Cerebellar cortex (tissue), 1 donor: ENCODE data around the gene PNRC2.
A peak's percentile ranks its signal among the peaks of the same experiment; 100 is the strongest.

Source experiments
- DNase-seq: peaks from one replicate; pipeline ENCODE4 v3.0.0-alpha.2; 2015; ENCODE audit warnings: low spot score

Gene PNRC2, protein sequence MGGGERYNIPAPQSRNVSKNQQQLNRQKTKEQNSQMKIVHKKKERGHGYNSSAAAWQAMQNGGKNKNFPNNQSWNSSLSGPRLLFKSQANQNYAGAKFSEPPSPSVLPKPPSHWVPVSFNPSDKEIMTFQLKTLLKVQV

DNA sequence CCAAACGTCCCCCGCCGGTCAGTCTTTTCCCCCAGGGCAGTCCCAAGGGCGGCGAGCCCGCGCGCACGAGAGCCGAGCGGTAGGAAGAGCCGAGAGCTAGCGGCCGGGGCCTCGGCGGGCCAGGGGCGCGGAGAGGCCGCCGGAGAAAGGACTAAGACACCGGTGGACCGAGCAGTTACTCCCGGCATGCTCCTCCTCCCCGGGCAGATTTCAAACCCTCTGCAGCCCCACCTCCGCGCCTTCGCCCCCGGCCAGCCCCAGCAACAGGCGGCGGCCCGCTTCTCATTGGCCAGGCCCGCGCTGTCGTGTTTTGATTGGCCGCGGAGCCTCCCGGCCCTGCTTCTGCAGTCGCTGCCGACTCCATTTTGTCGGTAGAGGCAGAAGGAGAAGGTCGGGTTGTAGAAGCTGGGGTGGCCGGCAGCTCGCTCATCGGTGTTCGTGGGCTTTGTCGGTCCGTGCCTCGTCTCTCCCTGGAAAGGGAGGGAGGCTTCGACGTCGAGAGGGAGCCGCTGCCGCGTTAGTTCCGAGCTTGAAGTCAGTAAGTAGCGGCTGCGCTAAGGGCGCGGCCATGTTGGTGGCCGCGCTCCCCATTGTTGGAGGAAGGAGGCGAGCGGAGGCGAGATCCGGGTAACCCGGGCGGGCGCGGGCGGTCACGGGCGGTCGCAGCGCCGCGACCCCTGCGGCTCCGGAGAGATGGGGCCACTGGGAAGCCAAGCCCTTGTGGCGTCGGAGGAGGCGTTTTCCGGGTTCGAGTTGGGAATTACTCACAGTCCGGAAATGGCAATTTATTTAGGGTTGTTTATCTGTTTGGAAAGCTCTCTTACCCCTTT lies at the start of gene PNRC2:
PNRC2 (plus strand) TSS at position 368 of the 830 bp plus-strand sequence. CDS start 1,630 bp downstream, outside the sequence.
- peak; percentile 96 for DNase-seq

DNA sequence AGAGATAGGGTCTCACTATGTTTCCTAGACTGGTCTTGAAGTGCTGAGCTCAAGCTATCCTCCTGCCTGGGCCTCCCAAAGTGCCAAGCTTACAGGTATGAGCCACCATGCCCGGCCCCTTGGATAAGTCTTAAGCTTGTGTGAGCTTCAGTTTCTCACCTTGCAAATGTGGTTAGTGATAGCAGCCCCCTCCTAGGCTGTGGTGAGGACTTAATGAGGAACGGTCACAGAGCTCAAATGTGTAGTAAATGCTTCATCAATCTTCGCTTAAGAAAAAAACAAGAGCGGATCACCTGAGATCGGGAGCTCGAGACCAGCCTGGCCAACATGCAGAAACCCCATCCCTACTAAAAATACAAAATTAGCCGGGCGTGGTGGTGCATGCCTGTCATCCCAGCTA lies 49.5 kb upstream of the PNRC2 start:
- no peak for DNase-seq

DNA sequence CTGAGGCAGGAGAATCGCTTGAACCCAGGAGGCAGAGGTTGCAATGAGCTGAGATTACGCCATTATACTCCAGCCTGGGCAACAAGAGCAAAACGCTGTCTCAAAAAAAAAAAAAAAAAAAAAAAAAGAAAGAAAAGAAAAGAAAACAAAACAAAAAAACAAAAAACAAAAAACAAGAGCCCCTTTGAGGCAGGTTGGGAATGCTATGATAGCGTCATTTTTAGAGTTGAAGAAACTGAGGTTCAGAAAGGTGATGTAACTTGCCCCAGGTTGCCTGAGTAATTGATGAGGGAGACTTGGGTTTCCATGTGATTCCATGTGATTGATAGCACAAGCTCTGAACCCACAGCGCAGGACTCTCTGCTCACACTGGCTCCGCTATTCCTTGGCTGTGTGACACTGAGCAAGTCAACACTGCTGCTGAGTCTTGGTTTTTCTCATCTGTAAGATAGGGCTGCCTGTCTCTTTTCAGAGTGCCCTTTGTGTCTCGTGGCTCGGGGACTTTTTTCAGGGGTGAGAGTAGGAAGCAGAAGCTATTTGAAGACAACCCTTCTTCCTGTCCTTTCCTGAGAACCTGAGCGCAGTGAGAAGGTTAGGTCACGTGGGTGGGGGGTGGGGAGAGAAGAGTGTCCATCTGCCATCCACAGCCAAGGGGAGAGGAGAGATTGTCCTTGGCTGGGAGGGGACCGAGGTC lies 48.9 kb upstream of the PNRC2 start:
- DNase-seq: no peak

DNA sequence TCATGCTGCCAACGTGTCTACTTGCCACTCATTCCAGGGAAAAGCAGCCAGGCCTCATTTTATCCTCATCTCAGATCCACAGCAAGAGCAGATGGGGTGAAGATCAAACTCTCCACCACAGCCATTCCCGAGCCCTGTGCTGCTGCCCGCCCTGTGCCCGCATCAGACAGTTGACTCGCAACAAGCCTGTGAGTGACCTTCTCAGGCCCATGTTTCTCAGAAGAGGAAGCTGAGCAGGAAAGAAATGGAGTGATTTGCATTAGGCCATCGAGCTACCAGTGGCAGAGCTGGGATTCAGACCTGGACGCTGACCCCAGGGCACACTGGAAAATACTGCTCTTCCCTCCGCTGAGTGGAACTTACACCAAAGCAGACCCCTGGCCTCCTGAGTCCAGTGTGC lies 47.7 kb upstream of the PNRC2 start:
- DNase-seq: no peak

DNA sequence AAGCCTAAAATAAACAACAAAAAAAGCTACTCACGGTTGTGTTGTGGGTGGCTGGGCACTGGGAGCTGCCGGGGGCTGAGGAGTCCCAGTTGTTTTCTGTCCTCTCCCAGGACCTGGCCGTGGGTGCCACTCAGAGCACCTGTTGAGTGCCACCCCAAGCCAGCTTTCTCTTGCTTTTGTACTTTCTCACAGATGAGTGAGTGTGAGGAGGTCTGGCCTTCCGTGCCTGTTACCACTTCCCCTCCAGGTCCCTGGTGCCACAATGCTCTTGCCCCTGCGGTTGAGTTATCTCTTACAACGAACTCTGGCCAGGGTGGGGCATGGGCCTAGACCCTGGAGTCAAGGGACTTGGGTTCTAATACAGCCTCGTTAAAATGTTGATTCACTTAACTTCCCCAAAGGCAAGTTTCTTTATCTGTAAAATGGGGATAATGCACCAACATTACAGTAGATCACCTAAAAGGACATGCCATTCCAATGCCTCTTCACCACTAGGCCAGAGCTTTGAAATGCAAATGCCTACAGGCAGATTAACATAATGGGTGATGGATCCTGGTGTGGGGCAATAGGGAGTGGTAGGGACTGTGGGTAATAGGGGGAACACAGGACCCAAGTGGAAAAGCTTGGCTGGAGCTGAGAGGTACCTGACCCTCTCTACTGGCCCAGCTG lies 46.3 kb upstream of the PNRC2 start, which contains the start of gene CNR2:
CNR2 (minus strand) TSS at position 151 of the 669 bp plus-strand sequence. CDS start 37,745 bp downstream, outside the sequence.
- no peak for DNase-seq

DNA sequence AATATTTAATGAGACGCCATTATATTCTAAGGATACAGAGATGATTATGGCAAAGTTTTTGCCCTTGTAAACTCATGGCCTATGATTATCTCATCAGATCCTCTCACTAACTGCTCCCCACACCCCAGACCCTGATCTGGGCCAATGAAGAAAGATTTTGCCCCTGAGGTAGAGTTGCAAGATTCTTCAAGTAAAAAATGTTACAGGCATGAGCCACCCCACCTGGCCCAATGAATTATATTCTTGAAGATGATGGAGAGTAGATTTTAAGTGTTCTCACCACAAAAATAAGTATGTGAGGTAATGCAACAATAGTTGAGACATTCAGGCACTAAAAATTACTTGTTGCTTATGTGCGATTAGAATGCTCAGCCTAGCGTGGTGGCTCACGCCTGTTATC lies 44.7 kb upstream of the PNRC2 start:
- DNase-seq: no peak

DNA sequence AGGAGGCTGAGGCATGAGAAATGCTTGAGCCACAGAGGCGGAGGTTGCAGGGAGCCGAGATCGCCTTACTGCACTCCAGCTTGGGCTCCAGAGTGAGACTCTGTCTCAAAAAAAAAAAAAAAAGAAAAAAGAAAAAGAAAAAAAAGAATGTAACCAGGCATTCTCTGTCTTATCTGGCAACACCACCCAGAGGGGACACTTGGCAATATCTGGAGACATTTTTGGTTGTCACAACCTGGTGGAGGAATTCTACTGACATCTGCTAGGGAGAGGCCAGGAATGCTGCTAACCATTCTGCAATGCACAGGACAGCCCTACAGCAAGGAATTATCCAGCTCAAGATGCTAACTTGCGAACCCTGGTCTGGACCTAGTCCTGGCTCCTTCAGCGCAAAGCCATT lies 44.2 kb upstream of the PNRC2 start:
- no peak for DNase-seq

DNA sequence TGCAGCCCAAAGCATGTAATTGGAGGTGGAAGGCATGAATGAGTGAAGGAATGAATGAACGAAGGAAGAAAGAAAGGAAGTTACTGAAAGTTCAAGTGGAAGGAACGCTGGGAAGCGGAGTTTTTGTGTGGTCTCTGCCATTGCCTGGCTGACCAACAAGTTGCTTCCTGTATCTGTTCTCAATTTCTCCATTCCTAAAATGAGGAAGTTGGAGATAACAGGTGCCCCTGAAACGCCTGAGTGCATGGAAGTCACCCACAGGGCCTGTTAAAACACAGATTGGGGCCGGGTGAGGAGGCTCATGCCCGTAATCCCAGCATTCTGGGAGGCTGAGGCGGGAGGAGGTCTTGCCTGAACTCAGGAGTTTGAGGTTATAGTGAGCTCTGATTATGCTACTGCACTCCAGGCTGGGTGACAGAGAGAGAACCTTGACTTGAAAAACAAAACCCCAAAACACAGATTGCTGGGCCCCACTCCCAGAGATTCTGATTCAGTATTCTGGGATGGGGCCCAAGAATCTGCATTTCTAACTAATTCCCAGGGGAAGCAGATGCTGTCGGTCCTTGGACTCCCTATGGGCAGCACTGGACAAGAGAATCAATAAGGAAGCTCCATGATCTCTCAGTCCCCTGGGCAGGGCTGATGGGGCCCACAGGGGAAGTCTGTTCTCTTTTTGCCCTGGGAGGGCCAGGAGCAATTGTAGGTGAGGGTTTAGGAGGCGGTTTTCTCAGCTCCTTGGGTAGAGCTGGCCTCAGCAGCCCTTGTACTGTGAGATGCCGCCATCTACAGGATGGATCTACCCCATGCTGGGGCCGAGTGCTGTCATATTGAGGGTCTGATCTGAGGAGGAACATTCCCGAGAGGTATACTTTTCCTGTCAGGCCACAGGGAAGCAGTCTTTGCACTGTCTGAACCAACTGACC lies 43.2 kb upstream of the PNRC2 start:
- peak; percentile 73 for DNase-seq

DNA sequence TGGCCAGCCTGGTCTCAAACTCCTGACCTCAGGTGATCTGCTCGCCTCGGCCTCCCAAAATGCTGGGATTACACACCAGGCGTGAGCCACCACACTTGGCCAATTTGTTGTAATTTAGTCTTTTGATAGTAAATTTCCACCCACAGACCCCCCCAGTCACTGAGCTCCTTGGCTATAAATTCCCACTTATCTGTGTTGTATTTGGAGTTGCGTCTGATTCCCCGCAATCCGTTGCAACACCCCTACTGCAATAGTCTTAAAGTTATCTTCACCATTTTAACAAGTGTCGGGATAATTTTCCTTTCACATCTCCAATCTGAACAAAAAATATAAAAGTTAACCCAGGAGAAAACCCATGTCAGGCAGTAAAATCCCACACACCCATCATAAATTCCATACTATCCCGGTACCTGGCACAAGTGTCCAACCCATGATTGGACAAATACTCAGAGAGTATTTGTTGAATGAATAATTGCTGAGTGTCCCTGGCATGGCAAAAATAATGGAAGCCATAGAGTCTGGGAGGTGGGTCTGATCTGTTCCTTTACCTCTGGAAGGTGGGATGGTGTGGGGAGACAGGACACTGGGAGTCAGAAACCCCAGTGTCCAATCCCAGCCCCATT lies 37.2 kb upstream of the PNRC2 start:
- DNase-seq: no peak

DNA sequence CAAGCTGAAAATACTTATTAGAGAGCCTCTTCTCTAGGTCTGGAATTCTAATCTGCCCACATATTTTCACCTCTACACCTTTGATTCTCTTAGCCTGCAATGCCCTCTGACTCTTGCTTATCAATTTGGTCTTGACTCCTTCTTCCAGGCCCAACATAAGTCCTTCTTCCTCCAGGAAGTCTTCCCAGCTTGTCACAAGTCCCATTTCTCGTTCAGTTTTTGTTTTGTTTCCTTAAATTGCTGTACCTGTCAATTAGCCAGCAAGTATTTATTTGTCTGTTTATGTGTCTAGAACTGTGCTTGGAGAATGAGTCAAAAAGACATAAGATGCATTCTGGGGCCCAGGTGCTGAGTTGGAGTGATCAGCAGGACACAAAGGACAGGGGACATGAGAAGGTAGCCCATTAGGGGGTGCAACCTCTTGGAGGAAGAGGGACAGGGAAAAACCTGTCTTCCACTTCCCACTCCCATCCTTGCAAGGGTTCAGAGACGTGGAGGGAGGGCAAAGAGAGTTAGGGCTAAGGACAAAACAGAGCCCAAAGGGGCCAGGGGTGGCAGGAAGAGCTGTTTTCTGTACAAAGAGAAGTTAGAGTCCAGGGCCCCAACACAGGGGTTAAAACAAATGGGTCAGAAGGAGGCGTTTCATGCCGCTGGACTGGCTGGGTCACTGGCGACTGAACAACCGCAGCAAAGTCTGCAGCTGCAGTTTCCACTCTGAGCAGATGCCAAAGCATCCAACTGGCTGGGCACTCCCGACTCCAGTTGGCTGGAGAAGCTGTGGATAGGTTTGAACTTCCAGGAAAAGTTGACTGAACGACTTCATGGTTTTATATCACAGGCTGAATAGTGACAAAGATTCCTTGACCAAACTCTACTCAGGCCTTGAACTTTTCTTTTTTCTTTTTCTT lies 35.8 kb upstream of the PNRC2 start:
- DNase-seq: no peak

DNA sequence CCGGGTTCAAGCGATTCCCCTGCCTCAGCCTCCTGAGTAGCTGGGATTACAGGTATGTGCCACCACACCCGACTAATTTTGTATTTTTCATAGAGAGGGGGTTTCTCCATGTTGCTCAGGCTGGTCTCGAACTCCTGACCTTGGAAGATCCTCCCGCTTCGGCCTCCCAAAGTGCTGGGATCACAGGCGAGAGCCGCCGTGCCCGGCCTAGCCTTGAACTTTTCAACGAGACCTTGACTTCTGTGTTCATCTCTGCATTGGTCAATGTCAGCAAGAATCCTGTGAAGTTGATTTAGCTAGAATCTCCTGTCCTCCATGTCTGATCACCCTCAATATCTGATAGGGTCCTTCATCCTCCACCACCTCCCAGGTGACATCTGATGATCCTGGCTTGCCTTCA lies 35.0 kb upstream of the PNRC2 start:
- no peak for DNase-seq

DNA sequence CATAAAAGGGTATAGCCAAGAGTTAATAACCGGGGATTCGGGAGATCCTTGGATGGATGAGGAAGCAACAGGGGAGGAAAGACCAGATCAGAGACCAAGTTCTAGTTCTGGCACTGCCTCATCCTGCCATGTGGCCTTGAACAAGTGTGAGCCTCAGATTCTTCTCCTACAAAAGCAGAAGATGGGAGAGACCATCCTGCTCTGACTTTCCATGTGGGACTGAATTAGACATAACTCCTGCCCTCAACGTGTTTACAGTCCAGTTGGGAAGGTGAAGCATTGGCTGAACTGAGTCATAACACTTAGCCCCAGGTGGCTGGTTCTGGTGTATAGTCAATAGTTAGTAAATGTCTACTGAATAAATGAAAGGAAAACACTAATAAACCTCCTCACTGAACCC lies 34.3 kb upstream of the PNRC2 start:
- no peak for DNase-seq

DNA sequence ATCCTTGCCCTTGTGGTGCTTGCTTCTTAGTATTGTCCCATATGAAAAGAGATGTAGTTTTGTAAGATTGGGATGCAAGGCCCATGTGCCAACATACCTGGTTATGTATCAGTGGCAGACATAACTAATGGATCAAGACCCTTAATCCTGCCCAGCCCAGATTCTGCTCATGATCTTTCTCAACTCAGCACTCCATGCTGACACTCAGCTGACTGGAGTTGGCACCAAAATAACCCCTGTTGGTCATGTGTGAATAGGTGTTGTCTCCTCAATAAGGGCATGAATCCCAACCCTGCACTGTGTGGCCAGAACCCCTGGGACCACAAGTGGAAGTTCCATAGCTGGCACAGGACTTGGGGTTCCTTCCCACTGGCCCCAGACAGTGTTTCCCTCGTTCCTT lies 32.5 kb upstream of the PNRC2 start:
- no peak for DNase-seq

DNA sequence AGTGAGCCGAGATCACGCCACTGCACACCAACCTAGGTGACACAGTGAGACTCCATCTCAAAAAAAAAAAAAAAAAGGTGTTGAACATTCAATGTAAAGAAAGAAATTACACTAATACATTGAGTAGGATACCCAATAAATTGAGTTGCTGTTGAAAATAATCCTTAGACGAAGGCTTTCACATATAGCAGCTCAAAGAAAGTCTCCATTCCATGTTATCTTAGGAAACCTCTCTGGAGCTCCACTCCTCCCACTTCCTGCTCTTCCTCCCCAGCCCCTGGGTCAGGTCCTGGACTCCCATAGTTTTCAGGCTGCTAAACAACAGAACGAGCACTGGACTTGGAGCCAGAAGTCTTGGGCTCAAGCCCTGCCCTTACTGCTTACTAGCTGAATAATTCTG lies 30.8 kb upstream of the PNRC2 start:
- DNase-seq: no peak

DNA sequence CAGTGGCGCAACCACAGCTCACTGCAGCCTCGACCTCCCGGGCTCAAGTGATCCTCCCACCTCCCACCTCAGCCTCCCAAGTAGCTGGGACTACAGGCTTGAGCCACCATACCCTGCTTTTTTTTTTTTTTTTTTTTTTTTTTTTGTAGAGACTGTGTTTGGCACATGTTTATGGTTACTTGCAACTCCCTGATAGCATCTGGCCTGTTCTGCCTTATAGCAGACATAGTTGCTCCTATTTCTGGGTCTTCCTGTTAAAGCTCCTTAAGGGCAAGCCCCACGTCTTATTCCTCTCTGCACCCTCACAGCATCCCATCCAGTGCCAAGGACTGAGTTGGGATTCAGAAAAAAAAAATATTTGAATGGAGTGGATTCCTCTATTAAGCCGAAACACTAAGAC lies 29.4 kb upstream of the PNRC2 start:
- DNase-seq: no peak

DNA sequence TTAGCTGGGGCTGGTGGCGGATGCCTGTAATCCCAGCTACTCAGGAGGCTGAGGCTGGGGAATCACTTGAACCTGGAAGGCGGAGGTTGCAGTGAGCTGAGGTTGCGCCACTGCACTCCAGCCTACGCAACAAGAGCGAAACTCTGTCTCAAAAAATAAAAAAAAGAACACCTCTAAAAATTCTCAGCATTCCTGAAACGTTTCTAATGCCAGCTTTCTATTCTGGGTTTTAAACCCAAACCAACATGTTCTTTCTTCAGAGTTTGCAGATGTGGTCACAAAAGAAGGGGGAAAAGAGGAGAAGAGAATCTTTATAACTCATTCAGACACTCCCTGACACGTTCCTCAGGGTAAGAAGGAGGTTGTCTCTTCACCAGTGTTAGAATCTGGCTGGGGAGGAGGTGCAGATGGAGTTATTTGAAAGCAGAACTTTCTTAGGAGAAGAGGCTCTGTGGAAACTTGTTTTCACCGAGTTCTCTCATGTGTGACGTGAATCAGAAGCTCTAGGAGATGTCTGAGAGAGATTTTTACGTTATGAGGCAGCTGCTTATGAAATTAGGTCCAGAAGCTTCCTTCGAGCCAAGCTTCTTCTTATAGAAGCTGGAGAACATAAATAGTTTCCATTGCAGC lies 28.7 kb upstream of the PNRC2 start:
- DNase-seq: no peak

DNA sequence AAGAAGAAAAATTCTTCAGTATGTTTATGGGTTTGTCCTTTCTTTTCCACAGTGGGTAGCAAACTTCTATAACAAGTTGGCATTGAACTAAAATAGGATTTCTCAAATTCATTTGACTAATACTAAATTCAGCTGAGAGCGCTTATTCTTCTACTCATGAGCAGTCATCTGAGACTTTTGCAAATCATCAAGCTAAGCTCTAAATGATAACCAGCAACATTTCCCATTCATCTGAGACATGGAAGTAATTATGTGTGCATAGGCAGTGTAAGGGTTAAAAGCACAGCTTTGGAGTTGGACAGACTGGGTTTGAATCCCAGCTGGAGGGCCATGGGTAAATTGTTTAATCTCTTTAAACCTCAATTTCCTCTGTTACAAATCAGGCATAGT lies 28.1 kb upstream of the PNRC2 start:
- DNase-seq: no peak

DNA sequence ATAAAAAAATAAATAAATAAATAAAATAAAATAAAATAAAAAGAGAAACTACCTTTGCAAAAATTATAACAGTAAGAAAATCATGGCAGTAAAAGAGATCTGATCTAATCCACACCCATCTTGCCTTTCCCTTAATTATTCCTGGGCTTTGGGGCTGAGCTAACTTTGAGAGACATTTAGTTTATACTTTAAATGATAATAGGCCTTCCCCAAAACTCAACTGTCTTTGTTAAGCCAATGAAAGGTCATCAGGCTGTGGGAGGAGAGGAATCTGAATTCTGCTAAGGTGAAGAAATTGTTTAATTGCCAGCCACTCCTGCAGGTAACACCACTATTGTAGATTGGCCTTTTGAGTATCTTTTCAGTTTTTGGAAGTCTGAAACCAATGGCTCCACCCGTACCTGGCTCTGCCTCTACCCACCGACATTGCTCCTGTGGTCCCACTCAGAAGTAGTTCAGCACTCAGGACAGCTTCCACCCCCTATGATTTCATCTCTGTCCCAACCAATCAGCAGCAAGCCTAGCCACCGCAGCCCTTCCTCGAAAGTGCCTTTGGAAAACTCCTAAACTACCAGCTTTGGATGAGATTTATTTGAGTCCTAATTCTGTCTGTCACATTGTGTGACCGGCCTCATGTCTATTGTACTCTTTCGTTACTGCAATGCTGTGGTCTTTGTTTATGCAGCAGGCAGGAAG lies 23.0 kb upstream of the PNRC2 start:
- no peak for DNase-seq

DNA sequence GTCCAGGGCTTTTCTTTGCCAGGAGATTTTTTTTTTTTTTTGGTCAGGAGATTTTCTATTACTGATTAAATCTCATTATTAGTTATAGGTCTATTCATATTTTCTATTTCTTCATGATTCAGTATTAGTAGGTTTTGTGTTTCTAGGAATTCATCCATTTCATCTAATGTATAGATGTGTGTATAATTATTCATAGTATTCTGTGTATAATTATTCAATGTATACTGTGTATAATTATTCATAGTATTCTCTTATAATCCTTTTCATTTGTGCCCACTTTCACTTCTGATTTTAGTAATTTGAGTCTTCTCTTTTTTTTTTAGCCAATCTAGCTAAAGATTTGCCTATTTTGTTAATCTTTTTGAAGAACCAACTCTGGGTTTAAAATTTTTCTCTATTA lies 12.3 kb upstream of the PNRC2 start:
- DNase-seq: no peak
